Occipital lobe (tissue), 2 donors: Measurements from ENCODE around the gene ATP8B1. TPM values are rescaled to one million over a fixed set of nuclear protein-coding genes. Genes with fewer than 3 reads are reported as not detected.
"Not testable (repeated sequence)": the region's sequence is repeated elsewhere in the genome, so short reads cannot be mapped to it uniquely, and the experiment has no call there.

Experiments
- DNase-seq: peaks from one replicate; lab custom pipeline; 2025; lab: John Stamatoyannopoulos, UW
- total RNA-seq: library from RNA; depleted of rRNA; stranded (reverse); fragments of >200 nt; gene quantifications from one replicate; pipeline ENCODE4 v1.2.3, GENCODE V29; 2014

Gene ATP8B1
- total RNA-seq, 1 donor from 2014 or later, result 2.5 TPM

DNA sequence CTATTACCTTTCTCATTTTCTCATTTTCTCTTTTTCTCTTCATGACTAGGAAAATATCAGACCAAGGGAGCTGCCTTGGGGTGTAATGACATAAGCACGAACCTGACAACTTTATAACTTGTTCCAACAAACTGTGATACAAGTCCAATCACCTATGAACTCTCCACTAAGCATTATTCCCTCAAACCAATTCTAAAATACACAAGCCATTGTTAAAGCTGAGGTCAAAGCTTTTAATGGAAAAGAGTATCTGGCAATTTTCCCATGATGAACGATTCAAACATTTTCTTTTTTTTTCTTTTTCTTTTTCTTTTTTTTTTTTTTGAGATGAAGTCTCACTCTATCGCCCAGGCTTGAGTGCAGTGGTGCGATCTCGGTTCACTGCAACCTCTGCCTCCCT lies 133.1 kb downstream of the ATP8B1 start:
- DNase-seq, result no peak

DNA sequence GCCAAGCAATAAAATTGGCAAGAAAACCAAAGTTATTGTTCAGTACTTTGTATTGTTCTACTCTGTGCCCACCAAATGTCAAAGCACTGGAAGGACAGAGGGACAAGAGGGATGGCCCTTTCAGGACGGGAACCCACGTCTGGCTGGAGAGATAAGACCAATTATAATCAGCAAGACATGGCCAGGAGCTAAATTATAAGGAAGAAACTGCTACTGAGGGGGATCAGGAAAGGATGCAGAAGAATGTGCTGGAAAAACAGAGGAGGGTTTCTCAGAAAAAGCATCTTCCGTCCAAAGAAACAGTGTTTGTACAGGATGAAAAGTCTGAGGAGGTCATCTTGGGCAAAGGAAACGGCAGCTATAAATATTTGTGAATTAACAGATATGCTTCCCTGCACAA lies 135.1 kb downstream of the ATP8B1 start:
- DNase-seq, result no peak

DNA sequence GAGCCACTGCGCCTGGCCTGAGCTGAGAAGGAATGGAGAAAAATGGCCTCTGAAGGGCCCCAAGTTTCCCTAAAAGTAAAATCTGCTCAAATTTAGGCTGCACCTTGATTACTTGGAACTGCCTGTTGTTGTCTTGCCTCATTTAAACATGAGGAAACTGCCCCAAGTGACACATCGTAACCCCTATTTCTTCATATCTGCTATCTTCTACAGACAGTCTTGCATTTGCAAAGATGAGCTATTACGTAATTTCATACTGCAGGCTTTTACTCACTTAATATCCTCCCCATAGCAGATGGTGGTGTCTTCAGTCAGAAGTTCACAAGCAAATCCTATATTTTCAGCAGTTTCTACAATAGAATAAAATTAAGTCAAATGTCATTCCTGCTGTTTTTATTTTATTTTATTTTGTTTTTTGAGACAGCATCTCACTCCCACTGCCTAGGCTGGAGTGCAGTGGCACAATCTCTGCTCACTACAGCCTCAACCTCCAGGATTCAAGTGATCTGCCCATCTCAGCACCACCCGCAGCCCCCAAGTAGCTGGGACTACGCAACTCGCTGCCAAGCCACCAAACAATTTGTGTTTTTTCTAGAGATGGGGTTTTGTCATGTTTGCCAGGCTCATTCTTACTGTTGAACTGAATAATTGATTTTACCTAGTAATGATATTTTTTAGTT lies 136.2 kb downstream of the ATP8B1 start:
- no peak for DNase-seq

DNA sequence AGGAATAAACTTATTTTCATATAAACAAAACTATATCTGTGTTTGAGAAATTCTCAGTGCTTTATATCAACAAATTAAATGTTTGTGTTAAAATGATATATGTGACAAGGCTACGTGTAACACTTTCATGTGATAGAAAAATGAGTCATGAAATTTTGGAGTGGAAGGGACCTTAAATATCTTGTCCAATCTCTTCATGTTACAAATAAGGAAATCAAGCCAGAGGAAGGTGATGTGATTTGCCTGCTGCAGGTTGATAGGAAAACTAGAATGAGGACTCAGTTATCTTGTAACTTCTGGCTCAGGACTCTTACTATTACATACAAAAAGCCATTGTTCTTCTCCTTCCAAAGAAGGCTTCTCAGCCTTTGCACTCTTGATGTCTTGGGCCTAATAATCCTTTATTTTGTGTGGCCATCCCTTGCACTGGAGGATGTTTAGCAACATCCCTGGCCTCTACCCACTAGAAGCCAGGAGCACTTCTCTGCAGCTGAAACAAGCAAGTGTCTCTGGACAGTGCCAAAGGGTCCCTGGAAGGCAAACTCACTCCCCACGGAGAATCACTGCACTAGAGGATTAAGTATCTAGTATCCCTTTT lies 138.4 kb downstream of the ATP8B1 start:
- no peak for DNase-seq

DNA sequence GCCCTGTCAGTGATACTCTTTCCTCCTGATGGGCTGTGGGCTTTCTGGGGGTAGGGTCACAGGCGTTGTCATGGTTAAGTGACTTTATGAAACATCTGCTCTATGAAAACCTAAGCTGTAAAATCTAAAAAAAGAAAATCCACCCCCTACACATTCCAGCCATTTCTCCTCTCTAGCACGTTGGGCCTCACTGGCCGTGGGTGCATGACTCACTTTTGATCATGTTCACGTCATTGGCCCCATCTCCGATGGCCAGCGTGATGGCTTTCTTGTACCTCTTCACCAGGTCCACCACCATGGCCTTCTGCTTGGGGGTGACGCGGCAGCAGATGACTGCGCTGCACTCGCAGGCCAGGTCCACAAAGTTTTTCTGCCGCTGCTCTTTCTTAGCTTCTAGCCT lies 142.2 kb downstream of the ATP8B1 start:
- no peak for DNase-seq

DNA sequence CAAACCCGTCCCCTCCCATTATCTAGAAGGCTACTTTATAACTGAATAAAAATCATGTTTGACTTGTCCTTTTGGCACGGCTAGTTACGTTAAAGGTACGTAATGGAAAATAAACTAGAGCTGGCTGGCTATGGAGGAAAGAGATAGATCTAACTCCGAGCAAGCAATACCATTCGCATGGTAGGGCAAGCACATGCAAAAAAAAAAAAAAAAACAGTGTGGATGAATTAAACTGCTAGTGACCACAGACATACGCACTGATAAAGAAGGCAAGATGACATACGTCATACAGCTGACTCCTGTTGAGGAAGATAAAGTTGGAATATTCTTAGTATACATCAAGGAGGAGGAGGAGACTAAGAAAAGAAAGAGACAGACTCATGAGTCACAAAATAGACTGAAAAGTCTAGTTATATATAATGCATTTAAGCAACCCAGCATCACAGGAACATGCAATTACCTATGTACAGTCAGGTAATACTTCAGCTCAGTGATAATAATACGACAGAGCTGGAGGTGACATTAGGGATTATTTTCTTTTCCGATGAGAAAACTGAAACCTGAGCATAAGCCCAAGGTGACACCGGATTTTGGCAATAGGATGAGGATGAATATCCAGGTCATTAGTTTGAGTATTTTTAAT lies 143.5 kb downstream of the ATP8B1 start:
- DNase-seq, result no peak

DNA sequence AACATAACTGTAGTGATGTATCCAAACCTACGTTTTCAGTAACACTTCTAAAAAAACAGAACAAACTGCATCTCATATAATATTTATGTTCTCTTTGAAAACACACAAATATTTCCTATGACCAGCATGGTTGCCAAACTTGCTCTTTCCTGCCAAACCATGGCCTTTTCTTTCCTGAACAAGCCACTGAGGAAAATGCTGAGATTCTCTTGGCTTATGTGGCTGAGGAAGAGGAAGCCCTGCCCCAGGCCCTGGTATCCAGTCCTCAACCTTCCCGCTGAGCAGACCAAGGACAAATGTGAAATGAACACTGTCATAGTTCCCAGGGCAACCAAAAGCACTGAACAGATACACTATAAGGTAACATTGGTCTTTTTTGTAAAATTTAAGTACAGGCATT lies 145.6 kb downstream of the ATP8B1 start:
- no peak for DNase-seq

DNA sequence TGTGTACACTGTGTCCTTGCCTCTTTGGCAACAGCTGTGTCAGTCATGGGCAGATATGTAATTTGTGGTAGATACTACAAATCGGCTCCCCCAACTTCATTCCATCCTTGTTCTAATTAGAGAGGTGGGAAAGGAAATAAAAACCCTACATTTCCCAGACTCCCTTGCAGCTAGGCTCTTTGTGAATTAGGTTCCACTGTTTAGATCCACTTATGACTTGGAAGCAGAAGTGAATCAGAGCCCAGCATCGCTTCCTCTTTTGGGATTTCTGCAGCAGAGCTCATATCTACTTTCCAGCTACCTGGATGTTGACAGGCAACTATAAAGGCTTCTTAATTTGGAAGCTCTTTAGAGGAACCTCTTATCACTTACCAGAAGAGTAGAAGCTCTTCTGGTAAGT lies 147.4 kb downstream of the ATP8B1 start:
- DNase-seq, result no peak

DNA sequence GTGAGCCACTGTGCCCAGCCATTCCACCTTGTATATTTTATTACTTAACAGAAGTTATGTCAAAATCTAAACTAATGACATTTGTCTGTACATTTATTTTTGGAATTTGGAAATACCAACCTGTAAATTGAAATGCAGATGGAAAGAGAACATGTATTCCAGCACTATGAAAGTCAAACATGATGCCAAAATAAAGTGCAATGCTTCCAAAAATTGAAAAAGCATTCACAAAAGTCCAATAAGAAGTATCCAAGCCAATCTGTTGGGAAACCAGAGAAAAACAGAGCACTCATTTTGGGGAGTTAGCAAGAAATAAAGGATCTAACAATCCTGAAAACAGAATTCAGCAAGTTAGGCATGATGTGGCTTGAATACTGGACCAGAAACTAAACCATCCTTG lies 151.2 kb downstream of the ATP8B1 start:
- no peak for DNase-seq

DNA sequence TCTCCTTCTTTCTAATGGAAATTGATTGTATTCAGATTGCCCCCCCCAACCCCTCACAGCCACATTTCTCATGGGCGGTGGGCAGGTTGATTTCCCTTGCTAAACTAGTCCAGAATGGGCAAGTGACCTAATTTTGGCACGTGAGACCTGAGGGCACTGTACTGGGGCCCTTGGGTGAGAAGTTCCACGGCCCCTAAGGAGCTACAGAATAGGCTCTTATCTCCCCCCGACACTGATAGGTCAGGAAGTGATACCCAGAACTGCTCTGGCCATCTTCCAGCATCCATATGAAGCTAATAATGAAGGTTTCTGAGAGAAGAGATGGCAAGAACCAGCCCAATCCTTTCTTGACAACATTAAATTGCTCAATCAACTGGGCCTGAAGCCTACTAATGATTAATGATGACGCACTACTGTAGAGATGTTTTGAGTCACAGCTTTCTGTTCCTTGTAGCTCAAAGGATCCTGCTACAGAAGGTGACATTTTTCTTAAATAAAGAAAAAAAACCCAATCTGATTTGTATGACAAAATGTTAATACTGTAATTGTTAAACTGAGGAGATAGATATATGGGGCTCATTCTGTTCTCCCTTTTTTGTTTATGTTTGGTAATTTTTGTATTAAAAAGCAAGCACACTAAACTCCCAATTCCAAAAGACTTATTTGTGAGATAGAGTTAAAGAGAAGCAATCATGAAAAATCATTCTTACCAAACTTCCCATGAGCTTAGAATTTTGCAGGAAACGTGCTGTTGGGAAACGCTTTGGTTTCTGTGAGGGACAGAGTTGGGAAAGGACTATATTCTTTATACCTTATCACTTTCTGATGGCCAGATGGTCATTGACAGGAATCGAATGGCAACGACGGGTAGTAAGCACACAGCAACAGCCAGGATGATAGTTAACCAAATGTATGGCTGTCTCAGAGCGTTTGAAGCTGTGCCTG lies 153.3 kb downstream of the ATP8B1 start:
- DNase-seq, result no peak

DNA sequence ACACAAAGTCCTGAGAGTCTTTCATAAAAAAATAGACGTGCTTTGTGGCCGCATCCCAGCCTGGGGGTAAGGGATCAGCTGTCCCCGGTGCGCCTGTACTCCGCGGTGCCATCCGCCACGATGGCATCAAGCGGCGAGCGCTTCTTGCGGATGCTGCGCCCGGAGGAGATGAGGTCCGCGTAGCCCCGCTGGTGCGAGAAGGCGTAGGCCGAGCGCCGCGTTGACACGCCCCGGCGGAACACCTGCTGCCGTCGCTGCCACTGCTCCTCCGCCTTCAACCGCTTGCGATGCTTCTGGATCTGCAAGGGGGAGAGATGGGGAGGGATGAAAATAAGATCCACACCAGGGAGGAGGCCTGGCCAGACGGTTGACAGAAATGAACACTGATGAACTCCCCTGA lies 154.7 kb downstream of the ATP8B1 start:
- no peak for DNase-seq

DNA sequence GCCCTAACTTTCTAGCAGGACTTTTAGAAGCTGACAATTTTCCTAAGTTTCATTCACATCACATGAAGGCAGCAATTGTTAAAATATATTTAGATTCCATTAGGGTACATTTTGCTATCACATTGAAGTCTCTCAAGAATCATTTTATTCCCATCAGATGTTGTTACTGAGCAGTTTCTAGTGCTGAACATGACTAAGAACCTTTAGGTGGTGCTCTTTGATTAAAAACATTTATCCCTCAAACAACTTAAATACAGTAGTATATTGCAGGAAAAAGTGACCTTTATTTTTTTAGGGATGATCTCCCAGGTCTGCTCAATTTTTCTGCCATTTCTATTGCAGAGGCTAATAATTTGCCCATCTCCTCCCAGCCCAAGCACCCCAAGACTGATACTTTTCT lies 158.6 kb downstream of the ATP8B1 start:
- no peak for DNase-seq

DNA sequence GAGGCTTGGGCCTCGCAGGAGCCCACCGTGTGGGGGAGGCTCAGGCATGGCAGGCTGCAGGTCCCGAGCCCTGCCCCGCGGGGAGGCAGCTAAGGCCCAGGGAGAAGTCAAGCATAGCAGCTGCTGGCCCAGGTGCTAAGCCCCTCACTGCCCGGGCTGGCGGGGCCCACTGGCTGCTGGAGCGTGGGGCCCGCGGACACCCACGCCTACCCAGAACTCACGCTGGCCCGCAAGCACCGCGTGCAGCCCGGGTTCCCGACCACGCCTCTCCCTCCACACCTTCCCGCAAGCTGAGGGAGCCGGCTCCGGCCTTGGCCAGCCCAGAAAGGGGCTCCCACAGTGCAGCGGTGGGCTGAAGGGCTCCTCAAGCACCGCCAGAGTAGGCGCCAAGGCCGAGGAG lies 159.4 kb downstream of the ATP8B1 start:
- DNase-seq, result not testable (repeated sequence)

DNA sequence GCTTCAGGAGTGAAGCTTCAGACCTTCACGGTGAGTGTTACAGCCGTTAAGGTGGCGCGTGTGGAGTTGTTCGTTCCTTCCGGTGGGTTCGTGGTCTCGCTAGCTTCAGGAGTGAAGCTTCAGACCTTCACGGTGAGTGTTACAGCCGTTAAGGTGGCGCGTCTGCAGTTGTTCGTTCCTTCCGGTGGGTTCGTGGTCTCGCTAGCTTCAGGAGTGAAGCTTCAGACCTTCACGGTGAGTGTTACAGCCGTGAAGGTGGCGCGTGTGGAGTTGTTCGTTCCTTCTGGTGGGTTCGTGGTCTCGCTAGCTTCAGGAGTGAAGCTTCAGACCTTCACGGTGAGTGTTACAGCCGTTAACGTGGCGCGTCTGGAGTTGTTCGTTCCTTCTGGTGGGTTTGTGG lies 160.7 kb downstream of the ATP8B1 start:
- not testable (repeated sequence) for DNase-seq

DNA sequence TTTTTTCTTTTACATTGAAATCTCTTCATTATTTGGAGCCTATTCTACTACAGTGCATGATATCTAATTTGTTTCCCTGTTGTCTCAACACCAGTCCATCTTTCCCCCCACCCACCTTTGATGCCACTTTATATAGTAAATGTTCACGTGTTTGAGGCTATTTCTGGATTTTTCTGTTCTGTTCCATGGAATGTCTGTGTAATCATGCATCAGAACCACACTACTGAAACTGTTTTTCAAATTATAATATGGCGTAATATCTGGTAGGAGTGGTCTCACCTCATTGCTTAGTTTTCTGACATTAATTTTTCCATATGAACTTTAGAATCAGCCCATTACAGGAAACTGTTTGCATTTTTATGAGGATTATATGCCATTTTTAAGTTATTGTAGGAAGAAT lies 162.4 kb downstream of the ATP8B1 start:
- no peak for DNase-seq

DNA sequence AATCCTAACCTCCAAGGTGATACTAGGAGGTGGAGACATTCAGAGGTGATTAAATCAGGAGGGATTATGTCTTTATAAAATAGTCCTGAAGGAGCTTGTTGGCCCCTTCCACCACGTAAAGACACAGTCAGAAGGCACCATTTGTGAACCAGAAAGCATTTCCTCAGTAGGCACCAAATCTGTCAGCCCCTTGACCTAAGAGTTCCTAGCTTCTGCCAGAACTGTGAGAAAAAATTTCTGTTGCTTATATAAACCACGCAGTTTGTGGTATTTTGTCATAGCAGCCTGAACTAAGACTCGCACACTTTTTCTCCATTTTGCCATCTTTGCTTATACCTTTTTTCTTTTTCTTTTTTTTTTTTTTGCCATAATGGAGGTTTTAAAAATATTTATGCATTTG lies 162.9 kb downstream of the ATP8B1 start:
- no peak for DNase-seq

DNA sequence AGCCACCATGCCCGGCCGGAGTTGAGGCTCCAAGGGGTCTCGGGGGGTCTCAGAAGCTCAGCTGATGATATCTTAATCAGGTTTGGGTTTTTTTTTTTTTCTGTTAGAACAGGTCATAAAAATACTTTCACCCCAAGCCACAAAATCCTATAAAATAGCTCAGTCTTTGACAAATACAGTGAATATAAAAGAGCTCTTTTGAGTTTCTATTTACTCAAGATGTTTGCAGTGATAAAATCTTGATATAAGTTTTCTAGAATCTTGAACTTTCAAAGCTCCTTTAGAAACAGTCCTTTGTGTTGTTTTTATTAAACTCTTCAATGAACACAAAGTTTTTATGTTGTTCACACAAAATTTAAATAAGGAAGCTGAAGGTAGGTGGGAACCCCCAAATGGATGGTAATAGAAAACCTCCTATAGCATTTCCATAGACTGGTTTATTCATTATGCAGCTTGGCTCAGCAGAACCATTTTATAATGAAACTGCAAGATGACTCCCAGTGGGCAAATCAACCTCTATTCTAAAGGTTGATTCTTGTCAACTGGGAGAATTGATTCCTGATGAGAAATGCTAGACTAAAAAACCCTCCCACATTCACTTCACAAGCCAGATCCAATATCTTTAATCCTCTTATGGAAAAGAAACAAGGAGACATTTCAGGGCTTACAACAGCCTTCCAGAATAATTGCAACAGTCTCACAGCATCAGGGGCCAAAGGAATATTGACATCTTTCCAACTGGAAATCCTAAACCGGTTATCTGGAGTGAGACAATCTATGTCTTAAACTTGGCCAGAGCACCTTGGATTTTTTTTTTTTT lies 167.9 kb downstream of the ATP8B1 start:
- no peak for DNase-seq

DNA sequence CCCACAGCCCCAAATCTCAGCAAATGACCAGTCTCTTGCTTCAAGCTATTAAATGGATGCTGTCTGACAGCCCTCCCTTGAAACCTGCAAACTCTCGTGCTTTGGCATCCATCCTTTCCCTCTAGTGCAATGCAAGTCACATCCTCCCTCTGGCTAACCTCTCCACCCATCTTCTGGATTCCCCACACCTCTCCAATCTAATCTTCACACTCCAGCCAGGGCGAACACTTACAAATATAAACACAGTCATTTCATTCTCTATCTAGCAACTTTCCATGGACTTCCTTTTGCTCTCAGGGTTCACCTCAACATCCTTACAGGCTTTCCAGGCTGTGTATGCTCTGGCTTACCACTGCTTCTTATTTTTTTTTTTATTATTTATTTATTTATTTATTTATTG lies 171.4 kb downstream of the ATP8B1 start:
- no peak for DNase-seq

DNA sequence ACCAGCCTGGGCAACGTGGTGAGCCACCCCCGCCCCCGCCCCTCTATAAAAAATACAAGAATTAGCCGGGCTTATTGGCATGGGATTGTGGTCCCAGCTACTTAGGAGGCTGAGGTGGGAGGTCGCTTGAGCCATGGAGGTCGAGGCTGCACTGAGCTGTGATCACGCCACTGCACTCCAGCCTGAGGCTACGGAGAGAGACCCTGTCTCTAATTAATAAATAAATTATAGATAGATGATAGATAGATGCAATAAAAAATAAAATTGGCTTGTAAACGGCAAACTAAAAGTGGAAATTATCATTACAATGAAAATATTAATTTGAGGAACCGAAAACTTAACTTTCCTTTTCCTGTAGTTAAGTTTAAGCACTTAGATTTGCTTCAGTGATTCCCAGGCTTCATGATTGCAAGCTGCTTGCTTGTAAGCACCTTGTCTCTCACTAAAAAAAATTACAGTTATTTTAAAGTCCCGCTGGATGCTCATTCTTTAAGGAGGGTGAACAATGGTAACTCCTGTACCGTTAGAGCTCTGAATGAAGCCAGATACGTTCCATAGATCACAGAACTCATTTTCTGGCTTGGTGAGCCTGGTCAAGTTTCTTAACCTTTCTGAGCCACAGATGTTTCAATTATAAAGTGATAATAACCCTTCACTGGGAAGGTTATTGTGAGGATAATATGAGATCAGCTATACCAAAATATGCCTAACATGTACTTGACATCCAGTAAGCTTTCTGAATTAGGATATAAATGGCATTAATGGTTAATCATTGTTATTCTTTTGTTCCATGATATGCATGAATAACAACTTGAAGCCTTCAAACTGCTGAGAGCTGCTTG lies 172.1 kb downstream of the ATP8B1 start:
- no peak for DNase-seq
